AG09319 (cell line): ENCODE data around the gene ACADSB.

Experiments used
- DNase-seq: peaks from one replicate; pipeline ENCODE4 v3.0.0-alpha.2; 2010; ENCODE audit warnings: low read depth; ENCODE audit errors: extremely low read depth
- TF ChIP-seq, protein P1 (sequence below): IDR thresholded peaks from 2 replicates; pipeline ENCODE4 v1.5.1; 2011; ENCODE audit warnings: low read depth, mild to moderate bottlenecking, inconsistent platforms, low read length, moderate library complexity

The ACADSB gene

GRCh38 chr10:123000155-123000554 lies 8.7 kb upstream of the ACADSB start:
- TF ChIP-seq, protein P1, sequence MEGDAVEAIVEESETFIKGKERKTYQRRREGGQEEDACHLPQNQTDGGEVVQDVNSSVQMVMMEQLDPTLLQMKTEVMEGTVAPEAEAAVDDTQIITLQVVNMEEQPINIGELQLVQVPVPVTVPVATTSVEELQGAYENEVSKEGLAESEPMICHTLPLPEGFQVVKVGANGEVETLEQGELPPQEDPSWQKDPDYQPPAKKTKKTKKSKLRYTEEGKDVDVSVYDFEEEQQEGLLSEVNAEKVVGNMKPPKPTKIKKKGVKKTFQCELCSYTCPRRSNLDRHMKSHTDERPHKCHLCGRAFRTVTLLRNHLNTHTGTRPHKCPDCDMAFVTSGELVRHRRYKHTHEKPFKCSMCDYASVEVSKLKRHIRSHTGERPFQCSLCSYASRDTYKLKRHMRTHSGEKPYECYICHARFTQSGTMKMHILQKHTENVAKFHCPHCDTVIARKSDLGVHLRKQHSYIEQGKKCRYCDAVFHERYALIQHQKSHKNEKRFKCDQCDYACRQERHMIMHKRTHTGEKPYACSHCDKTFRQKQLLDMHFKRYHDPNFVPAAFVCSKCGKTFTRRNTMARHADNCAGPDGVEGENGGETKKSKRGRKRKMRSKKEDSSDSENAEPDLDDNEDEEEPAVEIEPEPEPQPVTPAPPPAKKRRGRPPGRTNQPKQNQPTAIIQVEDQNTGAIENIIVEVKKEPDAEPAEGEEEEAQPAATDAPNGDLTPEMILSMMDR, result no peak
- DNase-seq, result no peak

DNA sequence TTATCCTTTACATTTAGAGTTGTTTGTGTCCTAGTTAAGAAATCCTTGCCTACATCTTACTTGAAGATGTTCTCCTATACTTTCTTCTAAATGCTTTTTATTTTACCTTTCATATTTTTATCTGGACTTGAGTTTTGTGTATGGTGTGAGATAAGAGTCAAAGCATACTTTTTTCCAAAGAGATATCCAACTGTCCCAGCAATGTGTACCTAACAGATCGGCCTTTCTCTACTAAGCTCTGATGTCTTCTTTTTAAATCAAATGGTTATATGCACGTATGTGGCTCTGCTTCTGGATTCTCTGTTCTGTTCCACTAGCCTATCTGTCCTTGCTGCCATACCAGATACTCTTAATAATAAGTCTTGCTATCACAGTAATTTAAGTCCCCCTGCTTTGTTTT lies 7.4 kb upstream of the ACADSB start:
- DNase-seq, result no peak
- TF ChIP-seq, protein P1, result no peak

DNA sequence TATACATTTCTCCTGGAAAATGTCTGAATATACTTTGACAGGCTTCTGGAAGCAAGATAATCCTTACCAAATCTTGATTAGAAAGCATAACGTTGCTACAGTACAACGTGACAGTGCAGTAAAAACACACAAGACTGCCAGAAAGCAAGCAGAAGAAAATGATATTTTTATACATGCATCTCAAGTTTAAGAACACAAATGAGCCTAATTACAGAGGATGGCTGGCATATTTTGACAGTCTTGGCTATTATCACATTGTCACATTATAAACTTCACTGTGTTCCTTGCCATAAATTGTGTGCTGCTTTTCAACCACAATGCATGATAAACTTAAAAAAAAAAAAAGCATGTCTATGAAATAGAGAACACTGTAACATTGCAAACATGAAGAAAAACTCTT lies 4.5 kb upstream of the ACADSB start:
- no peak for DNase-seq

DNA sequence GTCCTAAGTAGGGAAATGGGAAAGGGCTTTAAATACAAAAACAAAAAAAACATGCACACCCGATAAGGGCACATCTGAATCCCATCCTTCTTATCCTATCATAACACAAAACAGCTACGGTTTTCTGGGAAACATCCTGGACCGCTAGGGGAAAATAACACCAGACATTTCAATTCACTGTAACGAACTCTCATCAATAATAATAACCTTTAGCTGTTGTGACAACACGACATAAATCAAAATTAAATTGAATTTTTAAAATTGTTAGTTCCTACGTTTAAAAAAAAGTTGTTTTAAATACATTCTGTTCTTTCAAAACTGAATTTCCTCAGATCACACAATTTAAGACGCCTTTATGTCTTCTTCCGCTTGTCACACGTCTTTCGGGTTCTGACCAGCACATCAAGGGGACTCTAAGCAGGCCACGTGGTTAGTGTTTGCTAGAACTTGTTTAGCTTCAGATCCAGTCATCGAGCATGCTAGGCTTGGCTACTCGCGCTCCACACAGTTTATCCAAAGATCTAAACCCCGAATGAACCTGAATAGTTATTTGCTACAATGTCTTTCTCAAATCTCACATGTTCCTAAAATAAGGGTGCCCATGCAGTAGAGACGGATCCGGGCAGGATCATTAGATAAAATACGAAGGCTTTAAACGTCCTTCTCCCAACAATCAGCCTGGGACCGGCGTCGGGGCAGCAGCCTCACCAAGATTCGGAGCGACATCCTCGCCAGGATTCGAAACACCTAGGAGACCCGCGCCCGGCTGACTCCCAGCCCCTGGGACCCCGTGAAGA lies 1.1 kb upstream of the ACADSB start:
- TF ChIP-seq, protein P1, result no peak
- no peak for DNase-seq

More for the DNA sequence above, 4.5 kb upstream of the ACADSB start:
- TF ChIP-seq, protein P1, result no peak

- no peak for DNase-seq
- TF ChIP-seq, protein P1, result no peak
Measured at GRCh38 chr10:123009105-123009820, 457 bp downstream of the ACADSB start.

- no peak for DNase-seq
- TF ChIP-seq, protein P1, result no peak
Measured at GRCh38 chr10:123011987-123012386, 3.2 kb downstream of the ACADSB start.
